Measurements from ENCODE around the gene CETP.

DNA sequence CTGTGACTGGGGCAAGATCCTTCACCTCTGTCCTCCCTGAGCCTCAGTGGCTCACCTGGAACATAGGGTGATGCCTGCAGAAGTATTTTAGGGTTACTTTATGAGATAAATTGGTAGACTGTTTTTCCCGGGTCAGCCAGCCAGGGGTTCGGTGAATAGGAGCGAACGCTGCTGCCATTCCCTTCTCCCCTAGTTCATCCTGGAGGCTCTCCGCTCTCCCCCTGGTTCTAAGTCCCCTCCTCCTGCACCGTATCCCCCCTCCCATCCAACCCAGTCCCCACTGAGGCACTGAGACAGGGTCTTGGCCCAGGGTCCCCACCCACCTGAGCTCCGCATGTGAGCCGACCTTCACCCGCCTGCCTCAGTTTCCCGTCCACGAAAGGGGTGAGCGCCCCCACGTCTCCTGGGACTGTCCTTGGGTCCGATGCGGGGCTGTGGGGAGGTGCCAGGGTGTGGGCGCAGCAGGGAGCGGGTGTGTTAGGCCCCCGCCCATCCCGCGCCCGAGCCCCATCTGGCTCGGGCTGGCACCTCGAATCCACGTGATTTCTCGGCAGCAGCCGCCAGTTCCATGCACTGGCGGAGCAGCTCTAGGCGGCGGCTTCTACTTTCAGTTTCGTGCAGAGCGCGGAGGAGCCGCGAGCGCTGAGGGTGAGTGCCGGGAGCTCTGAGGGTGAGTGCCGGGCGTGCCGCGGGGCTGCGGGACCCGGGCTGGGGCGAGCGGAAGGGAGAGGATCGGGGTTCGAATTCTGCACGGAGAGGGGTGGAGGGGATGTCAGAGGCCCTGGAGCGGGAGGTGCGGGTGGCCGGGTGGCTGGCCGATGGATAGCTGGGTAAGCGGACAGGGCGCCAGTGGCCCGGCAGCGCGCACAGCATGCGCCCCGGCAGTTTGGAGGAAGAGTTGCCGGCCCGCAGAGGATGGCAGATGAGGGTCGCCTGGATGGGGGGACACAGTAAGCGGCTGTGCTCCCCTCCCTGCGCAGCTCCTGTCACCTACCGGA, 27.5 kb downstream of the CETP start, which contains the start of gene NLRC5:
- TF ChIP-seq BRD9 (IDR thresholded peaks at IDR 0.05; ENCODE audit: low read depth, partially characterized antibody) (no peak), PHF20 (IDR thresholded peaks at IDR 0.05; ENCODE audit: partially characterized antibody) (no peak), SMARCB1 (IDR thresholded peaks at IDR 0.05; ENCODE audit: insufficient read length, low read depth) (no peak)

All from K562 (cell line).